Ecto neural progenitor cell (in vitro differentiated cells): ENCODE results near the gene SLC38A2.
"Not testable (repeated sequence)": the region's sequence is repeated elsewhere in the genome, so short reads cannot be mapped to it uniquely, and the experiment has no call there.

Source experiments
- DNase-seq: peaks from one replicate; pipeline ENCODE4 v3.0.0-alpha.2; 2018; ENCODE audit warnings: low spot score

Gene SLC38A2

DNA sequence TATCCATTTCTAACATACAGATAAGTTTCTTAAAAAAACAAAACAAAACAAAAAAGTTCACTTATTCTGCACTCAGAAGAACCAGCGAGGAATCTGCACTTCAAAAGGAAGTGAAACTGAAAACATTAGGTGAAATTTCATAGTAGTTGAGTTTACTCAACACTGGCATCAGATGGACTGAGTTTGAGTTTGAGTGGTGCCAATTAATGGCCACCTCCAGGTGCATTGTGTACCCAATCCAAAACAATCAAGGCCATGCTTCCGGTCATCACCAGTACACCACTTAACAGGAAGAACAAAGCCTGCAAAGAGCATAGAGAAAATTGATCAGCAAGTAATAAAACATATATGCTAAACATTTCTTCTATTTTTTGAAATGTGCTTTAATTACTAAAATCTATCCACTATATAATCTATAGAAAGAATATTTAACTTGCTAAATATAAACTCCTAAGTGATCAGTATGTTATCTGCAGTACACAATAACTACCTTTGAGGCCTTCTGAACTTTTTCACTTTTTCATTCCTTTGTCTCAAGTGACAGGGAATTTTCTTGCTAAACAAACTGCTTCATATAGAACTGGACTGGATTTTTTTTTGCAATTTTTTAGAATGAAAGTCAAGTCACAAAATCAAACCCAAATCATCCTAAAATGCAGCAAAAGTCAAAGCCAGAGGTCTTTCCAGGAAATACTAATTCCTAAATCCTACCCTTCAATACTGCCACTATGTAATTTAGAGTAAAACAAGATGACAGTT is 11.5 kb downstream of the SLC38A2 start:
- DNase-seq = no peak

DNA sequence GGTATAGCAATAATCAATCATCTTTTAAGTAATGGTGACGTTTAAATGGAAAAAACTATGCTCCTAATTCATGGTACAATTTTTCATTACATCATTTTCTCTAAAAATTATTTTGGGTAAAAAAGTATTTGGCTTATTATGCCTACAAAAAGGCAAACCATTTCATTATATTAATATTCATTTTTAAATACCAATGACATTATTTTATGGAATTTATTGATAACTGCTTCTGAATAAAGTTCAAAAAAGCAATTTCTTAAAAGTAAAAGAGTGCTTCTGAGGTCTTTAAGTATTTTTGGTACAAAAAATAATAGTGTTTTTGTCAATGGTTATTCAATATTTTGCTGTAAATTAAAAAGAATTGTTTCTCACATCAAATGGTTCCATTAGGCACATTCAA is 12.2 kb downstream of the SLC38A2 start:
- no peak for DNase-seq

GRCh38 chr12:46359667-46360280 is 12.8 kb downstream of the SLC38A2 start:
- DNase-seq = no peak

DNA sequence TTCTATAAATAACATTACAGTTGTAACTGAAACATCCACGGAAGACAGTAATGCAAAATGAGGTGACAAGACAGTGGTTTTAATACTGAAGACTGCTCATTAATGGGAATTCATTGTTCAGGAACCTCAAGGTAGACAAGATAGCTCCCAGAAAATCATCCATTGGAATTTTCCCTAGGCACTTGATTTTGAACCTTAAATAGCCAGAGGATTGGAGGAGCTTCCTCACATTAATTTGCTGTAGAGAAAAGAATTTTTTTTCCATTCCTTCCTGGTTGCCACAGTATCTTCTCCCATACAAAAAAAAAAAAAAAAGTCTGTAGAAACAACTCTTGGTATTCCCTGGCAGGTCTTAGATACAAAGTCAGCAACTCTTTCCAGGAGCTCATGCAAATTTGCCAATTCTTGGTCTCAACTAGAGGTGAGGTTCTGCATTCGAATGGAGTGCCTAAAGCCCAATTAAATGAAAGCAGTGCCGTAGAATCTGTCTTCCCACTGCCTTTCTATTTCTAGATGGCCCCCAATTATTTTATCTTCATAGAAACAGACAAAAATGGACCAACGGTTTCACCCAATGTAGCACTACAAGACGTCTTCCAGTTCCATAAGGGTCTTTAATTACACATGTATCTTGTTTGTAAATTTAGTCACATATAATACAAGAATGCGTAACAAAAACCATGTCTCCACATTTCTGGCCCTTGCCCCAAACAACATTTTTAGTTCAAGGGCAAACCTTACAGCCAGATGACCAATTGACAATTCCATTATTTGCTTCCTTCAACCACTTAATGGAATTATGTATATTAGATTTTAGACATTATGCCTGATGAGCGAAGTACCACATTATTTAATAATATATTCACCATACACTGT is 13.5 kb downstream of the SLC38A2 start:
- no peak for DNase-seq

DNA sequence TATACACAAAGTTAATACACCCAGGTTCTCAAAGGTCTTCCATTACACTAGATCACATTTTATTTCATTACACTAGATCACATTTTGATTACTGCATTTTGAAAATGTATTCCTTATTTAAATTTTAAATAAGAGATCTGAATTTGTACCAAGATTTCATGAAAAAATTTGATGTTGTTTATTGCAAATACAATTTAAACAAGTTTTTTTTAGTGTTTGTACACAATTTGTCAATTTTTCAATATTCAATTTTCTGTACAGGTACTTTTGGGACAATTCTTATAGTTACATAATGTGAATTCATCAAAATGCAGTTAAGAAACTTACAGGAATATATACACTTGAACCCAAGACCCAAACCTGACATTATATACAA is 14.3 kb downstream of the SLC38A2 start:
- no peak for DNase-seq

- DNase-seq = no peak
Observed at GRCh38 chr12:46357438-46358324, 14.9 kb downstream of the SLC38A2 start.

- no peak for DNase-seq
Observed at GRCh38 chr12:46356655-46357437, 15.7 kb downstream of the SLC38A2 start.

DNA sequence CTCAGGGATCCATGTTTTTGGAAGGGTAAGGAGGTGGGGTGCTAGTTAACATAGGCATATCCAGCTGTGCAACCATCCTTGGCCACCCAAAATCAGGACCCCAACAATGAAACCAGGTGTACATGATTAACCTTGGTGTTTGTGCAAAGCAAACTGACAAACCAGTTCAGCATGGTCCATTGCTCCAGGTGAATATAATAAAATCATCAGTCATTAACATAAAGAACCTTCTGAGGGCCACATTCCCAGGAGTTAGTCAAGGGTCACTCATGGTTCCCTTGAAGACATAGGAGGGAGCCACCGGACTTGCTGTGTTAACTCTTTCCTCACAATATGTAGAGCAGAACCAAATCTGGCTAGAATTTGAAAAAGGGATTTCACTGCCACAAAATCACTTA is 17.8 kb downstream of the SLC38A2 start:
- no peak for DNase-seq

- no peak for DNase-seq
Observed at GRCh38 chr12:46354111-46354801, 18.3 kb downstream of the SLC38A2 start.

- DNase-seq = no peak
Observed at GRCh38 chr12:46351886-46352650, 20.5 kb downstream of the SLC38A2 start.

DNA sequence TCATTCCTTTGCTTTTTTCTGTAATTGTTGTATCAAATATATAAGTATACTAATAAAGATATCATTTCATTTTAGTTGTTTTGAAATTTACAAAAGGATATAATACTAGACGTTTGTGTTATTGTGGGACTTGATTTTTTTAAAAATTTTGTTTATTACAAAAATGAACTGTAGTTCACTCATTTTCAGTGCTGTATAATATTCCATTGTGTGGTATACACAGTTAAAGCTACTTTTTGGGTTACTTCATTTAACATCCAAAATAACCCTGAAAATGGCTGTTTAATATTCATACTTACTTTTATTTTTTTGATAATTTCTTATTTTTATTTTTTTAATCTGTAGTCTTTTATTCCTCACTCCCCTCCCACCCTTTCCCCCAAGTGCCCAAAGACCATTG is 21.4 kb downstream of the SLC38A2 start:
- no peak for DNase-seq

- no peak for DNase-seq
Observed at GRCh38 chr12:46349253-46349652, 23.3 kb downstream of the SLC38A2 start.

GRCh38 chr12:46343118-46343852 is 29.3 kb downstream of the SLC38A2 start:
- no peak for DNase-seq

DNA sequence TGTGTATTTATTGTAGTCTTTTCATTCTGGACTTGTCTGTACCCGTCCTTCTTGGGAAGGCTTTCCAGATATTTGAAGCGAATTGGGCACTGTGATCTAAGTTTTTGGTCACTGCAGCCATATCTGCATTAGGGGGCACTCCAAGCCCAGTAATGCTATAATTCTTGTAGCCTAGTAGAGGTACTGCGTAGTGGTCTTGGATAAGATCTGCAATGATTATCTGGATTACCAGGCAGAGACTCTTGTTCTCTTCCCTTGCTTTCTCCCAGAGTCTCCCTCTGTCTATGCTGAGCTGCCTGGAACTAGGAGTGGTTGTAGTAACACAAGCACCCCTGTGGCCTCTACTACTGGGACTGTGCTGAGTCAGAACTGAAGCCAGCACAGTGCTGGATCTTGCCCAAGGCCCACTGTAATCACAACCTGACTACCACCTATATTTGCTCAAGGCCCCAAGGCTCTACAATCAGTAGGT is 30.0 kb downstream of the SLC38A2 start:
- peak; percentile 49 for DNase-seq

DNA sequence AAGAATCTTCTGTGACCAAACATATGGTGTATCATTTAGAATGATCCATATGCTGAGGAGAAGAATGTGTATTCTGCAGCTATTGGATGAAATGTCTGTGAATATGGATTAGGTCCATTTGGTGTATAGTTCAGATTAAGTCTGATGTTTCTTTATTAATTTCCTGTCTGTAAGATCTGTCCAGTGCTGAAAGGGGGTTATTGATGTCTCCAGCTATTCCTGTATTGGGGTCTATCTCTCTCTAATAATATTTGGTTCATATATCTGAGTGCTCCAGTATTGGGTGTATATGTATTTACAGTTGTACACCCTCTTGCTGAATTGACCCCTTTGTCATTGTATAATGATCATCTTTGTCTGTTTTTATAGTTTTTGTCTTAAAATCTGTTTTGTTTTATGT is 33.5 kb downstream of the SLC38A2 start:
- DNase-seq = no peak

- no peak for DNase-seq
Observed at GRCh38 chr12:46332260-46332659, 40.3 kb downstream of the SLC38A2 start.

GRCh38 chr12:46325075-46325474 is 47.5 kb downstream of the SLC38A2 start:
- not testable (repeated sequence) for DNase-seq

GRCh38 chr12:46320731-46321130 is 51.8 kb downstream of the SLC38A2 start:
- DNase-seq = no peak

GRCh38 chr12:46318037-46318436 is 54.5 kb downstream of the SLC38A2 start:
- DNase-seq = no peak
